Tibial nerve (tissue), 4 donors: Measurements from ENCODE around the gene ARHGEF28. TPM values are rescaled to one million over a fixed set of nuclear protein-coding genes. Genes with fewer than 3 reads are reported as not detected.

Experiments used
- DNase-seq, 2 donors: peaks; one replicate each; pipeline ENCODE4 v3.0.0-alpha.2; 2019; ENCODE audit warnings: low spot score in 2 of 2
- H3K27ac ChIP-seq, 4 donors: fragments of 200-600 bp; sonication (generic) in 3 of 4; one replicate each; pipeline ENCODE4 v1.5.1; 2017 to 2019; ENCODE audit warnings: mild to moderate bottlenecking in 1 of 4
- H3K27me3 ChIP-seq, 2 donors: fragments of 200-600 bp; sonication (generic) in 1 of 2; one replicate each; pipeline versions ENCODE4 v1.5.1 to v1.6.0; 2017 to 2019
- H3K36me3 ChIP-seq, 3 donors: fragments of 200-600 bp; sonication (generic); one replicate each; pipeline ENCODE4 v1.5.1; 2018 to 2019
- H3K4me1 ChIP-seq, 4 donors: fragments of 200-600 bp; sonication (generic) in 3 of 4; one replicate each; pipeline ENCODE4 v1.5.1; 2017 to 2019
- H3K4me3 ChIP-seq, 4 donors: fragments of 200-600 bp; sonication (generic) in 3 of 4; one replicate each; pipeline ENCODE4 v1.5.1; 2017 to 2019; ENCODE audit warnings: mild to moderate bottlenecking in 1 of 4, moderate library complexity in 1 of 4
- H3K9me3 ChIP-seq, 4 donors: fragments of 200-600 bp; sonication (generic) in 3 of 4; one replicate each; pipeline ENCODE4 v1.5.1; 2017 to 2019
- EP300 ChIP-seq, 2 donors: sonication (generic); formaldehyde crosslinking; IDR thresholded peaks; one replicate each; pipeline ENCODE4 v1.6.1; 2017; ENCODE audit warnings: antibody characterized with exemption in 2 of 2, mild to moderate bottlenecking in 1 of 2
- POLR2A ChIP-seq, 2 donors: fragments of 450-650 bp; IDR thresholded peaks; one replicate each; pipeline ENCODE4 v1.6.1; 2017; ENCODE audit warnings: antibody characterized with exemption in 2 of 2, mild to moderate bottlenecking in 2 of 2, moderate library complexity in 2 of 2
- WGBS, 2 donors: methylation state at CpG; one replicate each; pipeline ENCODE4 v1.1.5; 2018; 5-methylcytosine and 5-hydroxymethylcytosine counted together
- total RNA-seq, 4 donors: library from RNA; depleted of rRNA; stranded (reverse); fragments of >200 nt; gene quantifications; one replicate each; pipeline ENCODE4 v1.1.0, GENCODE V29; 2016
- TF ChIP-seq, protein P1 (sequence below), 5 experiments: fragments of 200-600 bp in 3 of 5; fragments of 450-650 bp in 2 of 5; sonication (generic) in 3 of 5; IDR thresholded peaks; one replicate each; pipeline ENCODE4 v1.5.1; 2016 to 2019; ENCODE audit warnings: antibody characterized with exemption in 5 of 5, mild to moderate bottlenecking in 3 of 5, moderate library complexity in 2 of 5

ARHGEF28 gene
- total RNA-seq, 4 donors from 2014 or later: 66.0 to 83.9 (median 72.5) TPM

DNA sequence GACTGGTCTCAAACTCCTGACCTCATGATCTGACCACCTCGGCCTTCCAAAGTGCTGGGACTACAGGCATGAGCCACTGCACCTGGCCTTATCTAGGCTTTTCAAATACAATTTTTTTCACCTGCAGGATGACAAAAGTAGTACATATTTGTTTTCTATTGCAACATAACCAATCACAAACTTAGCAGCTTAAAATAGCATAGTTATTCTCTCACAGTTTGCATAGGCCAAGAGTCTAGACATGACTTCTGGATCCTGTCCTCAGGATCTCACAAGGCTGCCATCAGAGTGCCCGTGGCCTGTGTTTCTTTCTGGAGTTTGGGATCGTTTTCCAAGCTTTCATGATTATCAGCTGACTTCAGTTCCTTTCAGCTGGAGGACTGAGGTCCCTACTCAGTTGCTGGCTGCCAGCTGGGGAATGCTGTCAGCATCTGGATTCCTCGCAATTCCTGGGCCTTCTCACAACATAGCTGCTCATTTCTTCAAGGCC, 348.9 kb downstream of the ARHGEF28 start:
- no peak for TF ChIP-seq EP300 (IDR thresholded peaks at IDR 0.05)
- TF ChIP-seq, protein P1, sequence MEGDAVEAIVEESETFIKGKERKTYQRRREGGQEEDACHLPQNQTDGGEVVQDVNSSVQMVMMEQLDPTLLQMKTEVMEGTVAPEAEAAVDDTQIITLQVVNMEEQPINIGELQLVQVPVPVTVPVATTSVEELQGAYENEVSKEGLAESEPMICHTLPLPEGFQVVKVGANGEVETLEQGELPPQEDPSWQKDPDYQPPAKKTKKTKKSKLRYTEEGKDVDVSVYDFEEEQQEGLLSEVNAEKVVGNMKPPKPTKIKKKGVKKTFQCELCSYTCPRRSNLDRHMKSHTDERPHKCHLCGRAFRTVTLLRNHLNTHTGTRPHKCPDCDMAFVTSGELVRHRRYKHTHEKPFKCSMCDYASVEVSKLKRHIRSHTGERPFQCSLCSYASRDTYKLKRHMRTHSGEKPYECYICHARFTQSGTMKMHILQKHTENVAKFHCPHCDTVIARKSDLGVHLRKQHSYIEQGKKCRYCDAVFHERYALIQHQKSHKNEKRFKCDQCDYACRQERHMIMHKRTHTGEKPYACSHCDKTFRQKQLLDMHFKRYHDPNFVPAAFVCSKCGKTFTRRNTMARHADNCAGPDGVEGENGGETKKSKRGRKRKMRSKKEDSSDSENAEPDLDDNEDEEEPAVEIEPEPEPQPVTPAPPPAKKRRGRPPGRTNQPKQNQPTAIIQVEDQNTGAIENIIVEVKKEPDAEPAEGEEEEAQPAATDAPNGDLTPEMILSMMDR (IDR thresholded peaks at IDR 0.05): no peak
- TF ChIP-seq POLR2A (IDR thresholded peaks at IDR 0.05): no peak
- no peak overlapping the region for H3K27ac ChIP-seq
- DNase-seq: no peak
- H3K4me1 ChIP-seq: no peaks in the 10 kb centered on the region
- no peaks in the 10 kb centered on the region for H3K27me3 ChIP-seq
- no peak overlapping the region for H3K4me3 ChIP-seq
- H3K9me3 ChIP-seq: no peaks in the 10 kb centered on the region
- 53 to 75% methylated on average over 4 of the region's 4 CpGs for WGBS, 2 donors
- no peaks in the 10 kb centered on the region for H3K36me3 ChIP-seq

DNA sequence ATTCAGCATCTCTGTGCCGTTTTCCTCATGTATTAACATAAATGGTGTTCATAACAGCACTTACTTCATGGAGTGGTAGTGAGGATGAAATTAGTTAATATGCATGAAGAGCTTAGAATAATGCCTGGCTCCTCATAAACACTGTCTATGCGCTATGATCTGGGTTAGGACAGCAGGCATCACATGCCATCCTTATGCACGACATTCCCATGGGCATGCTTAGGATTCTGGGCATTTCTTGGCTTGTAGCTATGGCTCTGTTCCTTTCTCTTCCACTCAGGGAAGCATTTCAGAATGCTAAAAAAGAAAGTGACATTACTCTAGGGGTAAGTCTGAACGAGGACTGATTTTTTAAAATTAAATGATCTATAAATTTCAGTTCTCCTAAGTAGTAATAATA, 349.8 kb downstream of the ARHGEF28 start:
- 64 to 66% methylated on average over 4 of the region's 4 CpGs for WGBS, 2 donors
- H3K36me3 ChIP-seq: no peaks in the 10 kb centered on the region
- TF ChIP-seq EP300 (IDR thresholded peaks at IDR 0.05) (no peak), POLR2A (IDR thresholded peaks at IDR 0.05) (no peak)
- TF ChIP-seq, protein P1 (IDR thresholded peaks at IDR 0.05): no peak
- no peak for DNase-seq
- H3K9me3 ChIP-seq: no peaks in the 10 kb centered on the region
- no peak overlapping the region for H3K4me3 ChIP-seq
- no peaks in the 10 kb centered on the region for H3K27me3 ChIP-seq
- no peak overlapping the region for H3K27ac ChIP-seq
- H3K4me1 ChIP-seq: no peaks in the 10 kb centered on the region

- WGBS, 2 donors: 61 to 69% methylated on average over 1 of the region's 1 CpG
- TF ChIP-seq POLR2A (IDR thresholded peaks at IDR 0.05) (no peak), EP300 (IDR thresholded peaks at IDR 0.05) (no peak)
- TF ChIP-seq, protein P1 (IDR thresholded peaks at IDR 0.05): no peak
Measured at GRCh38 chr5:73977146-73977545, 351.1 kb downstream of the ARHGEF28 start.

GRCh38 chr5:73979321-73979720, 353.3 kb downstream of the ARHGEF28 start:
- no peaks in the 10 kb centered on the region for H3K9me3 ChIP-seq
- no peaks in the 10 kb centered on the region for H3K4me1 ChIP-seq
- H3K27me3 ChIP-seq: no peaks in the 10 kb centered on the region
- WGBS, 2 donors: 89 to 90% methylated on average over 3 of the region's 3 CpGs
- no peak for TF ChIP-seq EP300 (IDR thresholded peaks at IDR 0.05)
- TF ChIP-seq POLR2A (IDR thresholded peaks at IDR 0.05): no peak
- TF ChIP-seq, protein P1 (IDR thresholded peaks at IDR 0.05): no peak
- no peak overlapping the region for H3K27ac ChIP-seq
- no peak for DNase-seq
- H3K4me3 ChIP-seq: no peak overlapping the region
- H3K36me3 ChIP-seq: no peaks in the 10 kb centered on the region

More at GRCh38 chr5:73977146-73977545, 351.1 kb downstream of the ARHGEF28 start:
- Histone ChIP-seq H3K27me3 (no peaks in the 10 kb centered on the region), H3K36me3 (no peaks in the 10 kb centered on the region), H3K27ac (no peak overlapping the region), H3K4me3 (no peak overlapping the region), H3K4me1 (no peaks in the 10 kb centered on the region), H3K9me3 (no peaks in the 10 kb centered on the region)
- no peak for DNase-seq

- Histone ChIP-seq H3K4me3 (no peak overlapping the region), H3K27me3 (no peaks in the 10 kb centered on the region), H3K9me3 (no peaks in the 10 kb centered on the region), H3K36me3 (no peaks in the 10 kb centered on the region), H3K4me1 (no peaks in the 10 kb centered on the region), H3K27ac (no peak overlapping the region)
- 85 to 90% methylated on average over 5 of the region's 5 CpGs for WGBS, 2 donors
- TF ChIP-seq, protein P1 (IDR thresholded peaks at IDR 0.05): no peak
- TF ChIP-seq POLR2A (IDR thresholded peaks at IDR 0.05) (no peak), EP300 (IDR thresholded peaks at IDR 0.05) (no peak)
- DNase-seq: no peak
Measured at GRCh38 chr5:73981704-73982103, 355.7 kb downstream of the ARHGEF28 start.
